Suprapubic skin (tissue), 3 donors: ENCODE measurements around the gene MREG.

Source experiments
- POLR2A ChIP-seq, 2 donors: fragments of 450-650 bp; IDR thresholded peaks; one replicate each; pipeline ENCODE4 v1.6.1; 2017; ENCODE audit warnings: antibody characterized with exemption in 2 of 2, mild to moderate bottlenecking in 2 of 2, moderate library complexity in 2 of 2
- TF ChIP-seq, protein P1 (sequence below), 2 donors: fragments of 200-600 bp in 1 of 2; fragments of 450-650 bp in 1 of 2; sonication (generic) in 1 of 2; IDR thresholded peaks; one replicate each; pipeline ENCODE4 v1.5.1; 2016 to 2019; ENCODE audit warnings: antibody characterized with exemption in 2 of 2, mild to moderate bottlenecking in 1 of 2, moderate library complexity in 1 of 2

- TF ChIP-seq, protein P1, sequence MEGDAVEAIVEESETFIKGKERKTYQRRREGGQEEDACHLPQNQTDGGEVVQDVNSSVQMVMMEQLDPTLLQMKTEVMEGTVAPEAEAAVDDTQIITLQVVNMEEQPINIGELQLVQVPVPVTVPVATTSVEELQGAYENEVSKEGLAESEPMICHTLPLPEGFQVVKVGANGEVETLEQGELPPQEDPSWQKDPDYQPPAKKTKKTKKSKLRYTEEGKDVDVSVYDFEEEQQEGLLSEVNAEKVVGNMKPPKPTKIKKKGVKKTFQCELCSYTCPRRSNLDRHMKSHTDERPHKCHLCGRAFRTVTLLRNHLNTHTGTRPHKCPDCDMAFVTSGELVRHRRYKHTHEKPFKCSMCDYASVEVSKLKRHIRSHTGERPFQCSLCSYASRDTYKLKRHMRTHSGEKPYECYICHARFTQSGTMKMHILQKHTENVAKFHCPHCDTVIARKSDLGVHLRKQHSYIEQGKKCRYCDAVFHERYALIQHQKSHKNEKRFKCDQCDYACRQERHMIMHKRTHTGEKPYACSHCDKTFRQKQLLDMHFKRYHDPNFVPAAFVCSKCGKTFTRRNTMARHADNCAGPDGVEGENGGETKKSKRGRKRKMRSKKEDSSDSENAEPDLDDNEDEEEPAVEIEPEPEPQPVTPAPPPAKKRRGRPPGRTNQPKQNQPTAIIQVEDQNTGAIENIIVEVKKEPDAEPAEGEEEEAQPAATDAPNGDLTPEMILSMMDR (IDR thresholded peaks at IDR 0.05) = no peak
- TF ChIP-seq POLR2A (IDR thresholded peaks at IDR 0.05) = no peak
Measured at GRCh38 chr2:215969131-215969841, 44.1 kb downstream of the MREG start.
